Pulmonary artery endothelial cell (primary cell): ENCODE results near the gene SLC12A9. TPM values are rescaled to one million over a fixed set of nuclear protein-coding genes. Genes with fewer than 3 reads are reported as not detected.
"Not testable (repeated sequence)": the region's sequence is repeated elsewhere in the genome, so short reads cannot be mapped to it uniquely, and the experiment has no call there.

Experiments used
- DNase-seq: peaks from one replicate; pipeline ENCODE4 v3.0.0-alpha.2; 2011; ENCODE audit warnings: low read depth, low spot score
- total RNA-seq: library from RNA; depleted of rRNA; stranded (reverse); fragments of >200 nt; gene quantifications from 2 replicates; pipeline ENCODE4 v1.2.3, GENCODE V29; 2014

Gene SLC12A9
- total RNA-seq, 1 donor from 2014 or later, result 30.9 TPM

DNA sequence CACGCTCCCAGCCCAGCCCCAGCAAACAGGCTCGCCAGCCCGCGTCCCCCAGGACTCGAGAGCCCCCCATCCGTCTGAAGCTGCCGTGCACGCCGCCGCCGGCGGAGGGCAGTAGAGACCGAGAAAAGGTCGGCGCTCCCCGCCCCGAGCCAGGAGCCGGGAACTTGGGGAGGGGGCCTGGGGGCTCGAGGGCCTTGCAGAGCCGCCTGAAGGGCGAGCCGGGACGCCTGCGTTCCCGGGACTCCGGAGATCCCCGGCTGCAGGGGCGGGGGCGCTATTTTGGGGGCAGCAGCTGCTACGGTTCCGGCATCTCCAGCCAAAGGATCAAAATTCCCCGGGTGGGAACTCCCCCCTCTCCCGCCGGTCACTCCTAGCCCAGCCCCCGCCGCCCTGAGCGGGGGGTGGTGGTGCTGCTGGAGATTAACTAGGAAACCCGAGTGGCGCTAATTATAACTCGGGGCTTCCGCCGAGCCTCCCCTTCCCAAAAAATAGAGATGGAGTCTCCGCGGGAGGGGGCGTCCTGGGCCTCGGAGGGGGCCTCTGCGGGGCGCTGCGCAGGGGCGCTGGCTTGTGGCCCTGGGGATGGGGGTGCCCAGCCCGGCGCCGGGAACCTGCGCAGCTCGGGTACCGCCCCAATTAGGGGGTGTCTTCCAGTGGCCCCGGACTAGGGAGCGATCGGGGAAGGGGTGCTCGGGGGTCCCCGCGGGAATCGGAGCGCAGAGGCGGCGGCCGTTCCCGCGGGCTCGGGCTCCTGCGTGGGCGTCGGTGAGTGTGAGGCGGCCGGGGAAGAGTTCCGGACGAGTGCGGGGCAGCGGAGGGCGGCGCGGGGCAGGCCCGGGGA lies 42.6 kb downstream of the SLC12A9 start:
- no peak for DNase-seq

DNA sequence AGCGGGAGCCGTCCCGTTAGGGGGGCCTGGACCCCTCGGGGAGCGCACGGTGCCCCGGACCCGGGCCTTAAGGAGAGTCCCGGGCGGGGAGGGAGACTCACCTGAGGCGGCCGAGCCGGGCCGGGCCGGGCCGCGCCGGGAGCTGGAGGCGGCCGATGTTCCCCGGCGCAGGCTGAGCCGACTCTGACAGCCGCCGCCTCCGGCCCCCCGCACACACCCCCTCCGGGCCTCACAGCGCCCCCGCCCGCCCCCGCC lies 43.1 kb downstream of the SLC12A9 start, which contains the start of gene ACHE:
TSS of gene ACHE (minus strand) at position 188 of the 255 bp plus-strand sequence. CDS start 1,656 bp downstream, outside the sequence.
- no peak for DNase-seq

GRCh38 chr7:100895956-100896731 lies 43.6 kb downstream of the SLC12A9 start:
- DNase-seq, result no peak

- no peak for DNase-seq
Measured at GRCh38 chr7:100896732-100897608, 44.5 kb downstream of the SLC12A9 start.

DNA sequence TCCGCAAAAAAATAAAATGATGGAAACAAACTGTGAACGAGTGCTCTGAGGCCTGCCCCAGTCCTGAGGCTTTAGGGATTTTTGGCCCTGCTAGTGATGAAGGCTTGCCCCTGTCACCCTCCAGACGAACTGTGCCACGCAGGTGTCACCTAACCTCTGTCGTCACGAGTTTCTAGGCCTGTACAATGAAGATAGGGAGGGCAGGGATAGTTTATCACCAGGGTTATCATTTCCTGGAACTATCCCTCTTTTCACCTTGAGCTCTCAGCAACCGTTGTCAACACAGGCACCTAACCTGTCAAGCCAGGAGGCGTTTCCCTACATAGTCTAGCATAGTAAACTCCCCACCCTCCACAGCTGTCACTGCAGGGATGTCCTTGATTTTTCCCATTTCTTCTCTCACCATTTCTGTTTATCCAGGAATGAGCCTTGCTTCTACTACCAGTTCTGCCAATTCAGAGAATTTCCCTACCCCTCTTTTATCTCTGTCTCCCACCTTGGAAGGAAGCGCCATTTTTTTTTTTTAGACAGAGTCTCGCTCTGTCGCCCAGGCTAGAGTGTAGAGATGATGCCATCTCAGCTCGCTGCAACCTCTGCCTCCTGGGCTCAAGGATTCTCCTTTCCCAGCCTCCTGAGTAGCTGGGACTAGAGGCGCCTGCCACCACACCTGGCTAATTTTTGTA lies 45.4 kb downstream of the SLC12A9 start:
- no peak for DNase-seq

- DNase-seq, result no peak
Measured at GRCh38 chr7:100899432-100899831, 46.9 kb downstream of the SLC12A9 start.

GRCh38 chr7:100900978-100901377 lies 48.5 kb downstream of the SLC12A9 start:
- DNase-seq, result no peak

GRCh38 chr7:100901921-100902332 lies 49.4 kb downstream of the SLC12A9 start:
- DNase-seq, result no peak

- DNase-seq, result no peak
Measured at GRCh38 chr7:100902638-100903037, 50.1 kb downstream of the SLC12A9 start.

GRCh38 chr7:100908512-100908911 lies 56.0 kb downstream of the SLC12A9 start:
- DNase-seq, result no peak

- not testable (repeated sequence) for DNase-seq
Measured at GRCh38 chr7:100910443-100910842, 57.9 kb downstream of the SLC12A9 start.

GRCh38 chr7:100911484-100911883 lies 59.0 kb downstream of the SLC12A9 start:
- no peak for DNase-seq

DNA sequence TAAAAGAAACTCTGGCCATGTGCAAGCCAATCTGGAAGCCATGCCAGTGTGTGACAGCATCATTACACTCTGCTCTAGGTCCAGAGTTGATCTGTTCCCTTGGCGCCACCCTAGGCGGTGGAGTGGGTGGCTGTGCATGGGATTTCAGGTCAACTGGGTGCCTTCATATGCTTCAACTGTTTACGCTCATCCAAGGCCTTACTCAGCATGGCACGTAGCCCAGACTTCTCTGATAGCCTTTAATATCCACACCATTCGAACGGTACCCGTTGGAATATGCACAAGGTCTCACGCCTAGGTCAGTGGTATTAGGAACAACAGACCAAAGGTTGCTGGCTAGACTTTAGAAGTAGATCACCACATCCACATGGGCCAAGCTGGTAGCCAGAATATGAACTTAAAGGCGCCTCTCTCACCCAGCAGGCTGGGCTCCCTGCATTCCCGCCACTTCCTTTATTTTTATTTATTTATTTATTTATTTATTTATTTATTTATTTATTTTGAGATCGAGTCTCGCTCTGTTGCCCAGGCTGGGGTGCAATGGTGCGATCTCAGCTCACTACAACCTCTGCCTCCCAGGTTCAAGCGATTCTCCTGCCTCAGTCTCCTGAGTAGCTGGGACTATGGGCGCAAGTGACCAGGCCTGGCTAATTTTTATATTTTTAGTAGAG lies 61.8 kb downstream of the SLC12A9 start:
- no peak for DNase-seq

GRCh38 chr7:100914879-100915447 lies 62.5 kb downstream of the SLC12A9 start:
- no peak for DNase-seq

Other genes with a start within 250 kb of the SLC12A9 start
- 4.3 and 4.6 TPM in 2 replicates for gene MOSPD3, start 240.2 kb upstream of the SLC12A9 start, total RNA-seq
- 0.33 and 0.85 TPM in 2 replicates for gene TFR2, start 211.2 kb upstream of the SLC12A9 start, total RNA-seq
- gene ACTL6B, start 196.3 kb upstream of the SLC12A9 start, total RNA-seq, result not detected in 2 replicates
- 90.3 and 115 TPM in 2 replicates for gene GNB2, start 179.0 kb upstream of the SLC12A9 start, total RNA-seq
- 15.8 TPM in 2 replicates for gene GIGYF1, start 158.5 kb upstream of the SLC12A9 start, total RNA-seq
- 54.5 and 54.6 TPM in 2 replicates for gene POP7, start 146.6 kb upstream of the SLC12A9 start, total RNA-seq
- not detected in 2 replicates for gene EPO, start 132.2 kb upstream of the SLC12A9 start, total RNA-seq
- not detected in 2 replicates for gene ZAN, start 119.1 kb upstream of the SLC12A9 start, total RNA-seq
- 184 and 276 TPM in 2 replicates for gene EPHB4, start 25.2 kb upstream of the SLC12A9 start, total RNA-seq
- 61.0 and 71.8 TPM in 2 replicates for gene TRIP6, start 14.7 kb downstream of the SLC12A9 start, total RNA-seq
- 56.7 and 66.1 TPM in 2 replicates for gene SRRT, start 22.4 kb downstream of the SLC12A9 start, total RNA-seq
- 2.5 and 2.6 TPM in 2 replicates for gene UFSP1, start 37.0 kb downstream of the SLC12A9 start, total RNA-seq
- 0.33 and 0.81 TPM in 2 replicates for gene ACHE, start 43.2 kb downstream of the SLC12A9 start, total RNA-seq
- gene MUC3A, start 96.8 kb downstream of the SLC12A9 start, total RNA-seq, result not detected in 2 replicates
- gene MUC12, start 116.9 kb downstream of the SLC12A9 start, total RNA-seq, result under 0.01 TPM in 1 of 2 replicates, not detected in the other
- gene MUC17, start 167.4 kb downstream of the SLC12A9 start, total RNA-seq, result not detected in 2 replicates
- gene TRIM56, start 232.8 kb downstream of the SLC12A9 start, total RNA-seq, result 14.0 and 28.8 TPM in 2 replicates